HTERT RPE-1 (cell line): ENCODE measurements around the gene PTPN2.

ENCODE experiments used
- in situ Hi-C: fragments of 300-500 bp; cut with MboI; formaldehyde crosslinking; loops from 4 replicates; pipeline ENCODE4 v1.14.3; 2020; ENCODE audit warnings: low sequenced_read_pairs

Gene PTPN2

GRCh38 chr18:12836551-12836950, 47.5 kb downstream of the PTPN2 start:
- in situ Hi-C loops: no loop called here

GRCh38 chr18:12828116-12829051, 55.7 kb downstream of the PTPN2 start:
- in situ Hi-C loops: no loop called here

DNA sequence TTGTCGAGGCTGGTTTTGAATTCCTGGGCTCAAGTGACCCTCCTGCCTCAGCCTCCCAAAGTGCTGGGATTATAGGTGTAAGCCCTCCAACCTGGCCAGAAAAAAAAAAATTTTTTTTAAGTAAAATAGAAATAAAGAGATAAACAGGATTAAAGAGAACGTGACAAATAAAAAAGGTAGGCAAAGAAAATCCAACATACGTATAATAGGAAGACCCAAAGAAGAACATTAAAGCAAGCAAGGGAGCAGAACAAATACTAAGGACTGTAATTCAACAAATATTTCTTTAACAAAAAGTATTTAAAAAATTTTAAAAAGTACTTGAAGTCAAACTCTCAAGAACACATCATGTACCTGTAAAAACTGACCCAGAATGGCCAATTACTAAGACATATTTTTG, 56.4 kb downstream of the PTPN2 start:
- in situ Hi-C loops: no loop called here

DNA sequence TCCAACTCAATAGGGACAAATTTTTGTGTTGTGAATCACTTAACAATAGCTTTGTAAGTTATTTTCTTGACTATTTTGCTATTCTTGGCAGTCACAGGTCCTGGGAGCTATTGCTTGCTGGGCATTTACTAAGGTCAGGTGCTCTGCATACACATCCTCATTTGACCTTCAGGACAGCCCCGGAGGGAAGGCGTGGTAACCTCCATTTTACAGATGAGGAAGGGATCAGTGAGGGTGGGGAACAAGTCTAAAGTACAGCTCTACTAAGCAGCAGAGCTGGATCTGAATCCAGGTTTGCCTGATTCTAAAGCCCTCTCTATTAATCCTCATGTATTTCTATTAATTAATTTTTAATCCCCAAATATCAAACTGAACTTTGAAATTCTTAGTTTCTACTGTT, 58.8 kb downstream of the PTPN2 start:
- in situ Hi-C loops: no loop called here

DNA sequence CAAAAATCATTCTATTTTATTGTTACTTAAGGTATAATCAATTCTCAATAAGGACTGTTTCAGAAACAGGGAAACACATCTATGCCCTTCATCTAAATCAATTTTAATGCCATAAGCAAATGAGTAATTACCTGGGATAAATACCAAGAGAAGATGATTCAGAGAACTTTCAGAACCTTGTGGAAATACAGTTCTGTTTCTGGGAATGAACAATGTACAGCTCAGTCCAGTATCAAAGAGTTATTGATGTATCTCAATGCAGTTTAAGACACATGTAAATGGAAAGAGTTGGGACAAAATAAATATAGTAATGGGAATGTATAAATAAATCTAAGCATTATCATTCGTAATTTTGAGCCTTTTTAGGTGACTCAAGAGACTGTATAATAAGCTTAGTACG, 60.1 kb downstream of the PTPN2 start:
- in situ Hi-C loops: no loop called here

- in situ Hi-C loops: no loop called here
These were observed 62.6 kb downstream of the PTPN2 start for GRCh38 chr18:12821408-12821807.

GRCh38 chr18:12820506-12820905, 63.5 kb downstream of the PTPN2 start:
- in situ Hi-C loops: no loop called here

GRCh38 chr18:12819841-12820240, 64.2 kb downstream of the PTPN2 start:
- in situ Hi-C loops: no loop called here

- in situ Hi-C loops: no loop called here
These were observed 64.7 kb downstream of the PTPN2 start for GRCh38 chr18:12819322-12819721.

DNA sequence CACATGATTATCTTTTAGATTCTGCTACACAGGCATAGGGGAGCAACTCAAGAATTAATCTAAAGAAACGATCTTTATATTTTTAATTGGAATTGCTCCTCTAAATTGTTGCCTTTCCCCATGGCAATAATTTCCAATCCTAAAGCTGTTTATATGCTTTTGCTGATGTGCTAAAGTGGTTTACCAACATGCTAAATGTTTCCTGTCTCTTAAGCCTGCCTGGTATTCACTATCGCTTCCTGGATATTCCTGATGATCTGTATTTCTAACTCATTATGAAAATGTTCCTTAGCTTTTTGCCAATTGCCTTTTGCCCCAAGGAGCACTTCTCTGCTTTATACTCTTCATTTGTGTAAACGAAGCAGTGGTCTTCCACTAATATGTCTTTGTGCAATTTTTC, 65.8 kb downstream of the PTPN2 start:
- in situ Hi-C loops: no loop called here

DNA sequence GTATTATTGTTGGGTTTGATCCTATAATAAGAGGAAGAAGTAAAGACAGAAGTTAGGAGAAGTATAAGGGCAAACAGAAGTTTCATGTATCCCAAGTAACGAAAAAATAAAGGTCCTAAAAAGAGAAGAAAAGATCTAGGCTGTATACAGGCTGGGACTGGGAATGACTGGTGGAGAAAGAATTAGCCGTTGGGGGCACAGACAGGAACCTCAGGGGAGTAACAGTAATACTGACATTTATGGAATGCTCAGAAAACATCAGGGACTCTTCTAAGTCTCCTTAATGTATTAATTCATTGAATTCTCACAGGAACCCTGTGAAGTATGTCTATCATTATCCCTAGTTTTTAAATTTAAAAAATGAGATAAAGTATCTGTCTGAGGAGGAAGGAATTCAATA, 67.6 kb downstream of the PTPN2 start:
- in situ Hi-C loops: no loop called here

GRCh38 chr18:12811191-12811950, 72.7 kb downstream of the PTPN2 start:
- in situ Hi-C loops: no loop called here

DNA sequence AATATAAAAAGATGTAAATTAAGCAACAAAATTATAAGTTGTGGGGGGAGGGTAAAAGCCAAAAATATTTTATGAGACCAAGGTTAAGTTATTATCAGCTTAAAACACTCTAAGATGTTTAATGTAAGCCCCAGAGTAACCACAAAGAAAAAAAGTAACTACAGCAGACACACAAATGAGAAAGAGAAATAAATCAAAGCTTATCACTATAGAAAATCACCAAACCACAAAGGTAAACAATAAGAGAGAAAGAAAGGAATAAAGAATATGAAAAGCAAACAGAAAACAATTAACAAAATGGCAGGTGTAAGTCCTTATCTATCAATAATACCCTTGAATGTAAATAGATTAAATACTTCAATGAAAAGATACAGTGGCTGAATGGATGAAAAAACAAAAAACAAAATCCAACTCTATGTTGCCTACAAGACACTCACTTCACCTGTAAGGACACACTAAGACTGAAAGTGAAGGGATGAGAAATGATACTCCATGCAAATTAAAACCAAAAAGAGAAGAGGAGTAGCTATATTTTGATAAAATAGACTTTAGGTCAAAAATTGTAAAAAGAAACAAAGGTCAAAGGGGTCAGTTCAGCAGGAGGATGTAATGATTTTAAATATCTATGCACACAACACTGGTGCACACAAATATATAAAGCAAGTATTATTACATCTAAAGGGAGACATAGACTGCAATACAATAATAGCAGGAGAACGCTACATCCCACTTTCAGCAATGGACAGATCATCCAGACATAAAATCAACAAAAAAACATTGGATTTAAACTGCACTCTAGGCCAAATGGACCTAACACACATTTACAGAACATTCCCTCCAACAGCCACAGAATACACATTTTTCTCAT, 80.7 kb downstream of the PTPN2 start:
- in situ Hi-C loops: no loop called here

DNA sequence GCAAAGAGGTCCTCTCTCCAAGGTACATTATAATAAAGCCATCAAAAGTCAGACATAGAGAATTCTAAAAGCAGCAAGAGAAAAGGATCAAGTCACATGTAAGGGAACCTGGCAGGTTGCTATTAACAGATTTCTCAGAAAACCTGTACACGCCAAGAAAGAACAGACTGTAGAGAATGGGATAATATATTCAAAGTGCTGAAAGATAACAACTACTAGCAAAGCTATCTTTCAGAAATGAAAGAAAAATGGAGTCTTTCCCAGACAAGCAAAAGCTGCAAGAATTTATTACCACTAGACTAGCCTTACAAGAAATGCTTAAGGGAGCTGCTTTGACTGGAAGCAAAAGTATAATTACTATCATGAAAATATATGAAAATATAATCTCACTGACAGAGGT, 81.5 kb downstream of the PTPN2 start:
- in situ Hi-C loops: no loop called here

- in situ Hi-C loops: no loop called here
These were observed 87.6 kb downstream of the PTPN2 start for GRCh38 chr18:12796448-12796847.

- in situ Hi-C loops: no loop called here
These were observed 92.4 kb downstream of the PTPN2 start for GRCh38 chr18:12791610-12792009.

DNA sequence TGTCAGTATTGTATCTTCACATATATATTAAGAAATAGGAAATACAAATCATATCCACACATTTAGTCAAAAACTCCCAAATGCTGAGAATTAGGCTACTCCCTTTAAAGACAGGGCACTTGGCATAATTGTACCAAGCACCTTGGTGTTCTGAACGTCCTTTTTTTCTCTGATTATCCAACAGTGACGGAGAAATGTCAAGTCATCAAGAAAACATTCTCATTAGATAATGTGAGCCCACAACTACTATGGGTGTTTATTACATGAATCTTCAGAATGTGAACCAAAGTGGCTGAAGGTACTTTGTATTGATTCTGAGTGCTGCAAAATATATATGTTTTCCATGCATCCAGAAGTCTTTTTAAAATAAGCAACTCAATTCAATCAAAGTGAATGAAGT, 97.4 kb downstream of the PTPN2 start:
- in situ Hi-C loops: no loop called here

GRCh38 chr18:12783524-12783923, 100.5 kb downstream of the PTPN2 start:
- in situ Hi-C loops: no loop called here

DNA sequence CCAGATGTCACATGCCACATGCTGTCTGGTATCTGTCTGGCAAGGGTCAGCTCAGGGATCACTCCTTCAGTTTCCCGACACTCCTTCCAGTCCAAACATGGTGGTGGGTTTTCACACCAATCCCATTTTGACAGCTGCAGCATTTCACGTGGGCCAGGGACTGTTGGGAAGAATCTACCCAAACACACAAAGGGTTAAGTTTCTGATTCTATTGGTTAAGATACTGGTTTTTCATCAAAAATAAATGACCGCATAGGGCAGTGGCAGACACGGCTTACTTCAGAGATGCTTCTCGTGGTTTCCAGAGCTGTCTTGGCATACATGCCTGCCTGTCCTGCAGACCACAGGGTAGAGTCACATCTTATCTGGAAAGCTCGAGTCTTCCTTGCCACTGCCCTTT, 101.5 kb downstream of the PTPN2 start:
- in situ Hi-C loops: no loop called here

GRCh38 chr18:12779456-12779855, 104.6 kb downstream of the PTPN2 start:
- in situ Hi-C loops: no loop called here

GRCh38 chr18:12779043-12779442, 105.0 kb downstream of the PTPN2 start:
- in situ Hi-C loops: no loop called here
